ENCODE data around the gene CNBD2.
"Not testable (repeated sequence)": the region's sequence is repeated elsewhere in the genome, so short reads cannot be mapped to it uniquely, and the experiment has no call there.

Gene CNBD2

GRCh38 chr20:35991142-35991771, 22.9 kb downstream of the CNBD2 start:
- TF ChIP-seq, protein P1, sequence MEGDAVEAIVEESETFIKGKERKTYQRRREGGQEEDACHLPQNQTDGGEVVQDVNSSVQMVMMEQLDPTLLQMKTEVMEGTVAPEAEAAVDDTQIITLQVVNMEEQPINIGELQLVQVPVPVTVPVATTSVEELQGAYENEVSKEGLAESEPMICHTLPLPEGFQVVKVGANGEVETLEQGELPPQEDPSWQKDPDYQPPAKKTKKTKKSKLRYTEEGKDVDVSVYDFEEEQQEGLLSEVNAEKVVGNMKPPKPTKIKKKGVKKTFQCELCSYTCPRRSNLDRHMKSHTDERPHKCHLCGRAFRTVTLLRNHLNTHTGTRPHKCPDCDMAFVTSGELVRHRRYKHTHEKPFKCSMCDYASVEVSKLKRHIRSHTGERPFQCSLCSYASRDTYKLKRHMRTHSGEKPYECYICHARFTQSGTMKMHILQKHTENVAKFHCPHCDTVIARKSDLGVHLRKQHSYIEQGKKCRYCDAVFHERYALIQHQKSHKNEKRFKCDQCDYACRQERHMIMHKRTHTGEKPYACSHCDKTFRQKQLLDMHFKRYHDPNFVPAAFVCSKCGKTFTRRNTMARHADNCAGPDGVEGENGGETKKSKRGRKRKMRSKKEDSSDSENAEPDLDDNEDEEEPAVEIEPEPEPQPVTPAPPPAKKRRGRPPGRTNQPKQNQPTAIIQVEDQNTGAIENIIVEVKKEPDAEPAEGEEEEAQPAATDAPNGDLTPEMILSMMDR (IDR thresholded peaks at IDR 0.05): peak; percentile 75
- TF ChIP-seq ZFX (IDR thresholded peaks at IDR 0.05; ENCODE audit: borderline replicate concordance): no peak
- H3K27ac ChIP-seq: no peak overlapping the region

DNA sequence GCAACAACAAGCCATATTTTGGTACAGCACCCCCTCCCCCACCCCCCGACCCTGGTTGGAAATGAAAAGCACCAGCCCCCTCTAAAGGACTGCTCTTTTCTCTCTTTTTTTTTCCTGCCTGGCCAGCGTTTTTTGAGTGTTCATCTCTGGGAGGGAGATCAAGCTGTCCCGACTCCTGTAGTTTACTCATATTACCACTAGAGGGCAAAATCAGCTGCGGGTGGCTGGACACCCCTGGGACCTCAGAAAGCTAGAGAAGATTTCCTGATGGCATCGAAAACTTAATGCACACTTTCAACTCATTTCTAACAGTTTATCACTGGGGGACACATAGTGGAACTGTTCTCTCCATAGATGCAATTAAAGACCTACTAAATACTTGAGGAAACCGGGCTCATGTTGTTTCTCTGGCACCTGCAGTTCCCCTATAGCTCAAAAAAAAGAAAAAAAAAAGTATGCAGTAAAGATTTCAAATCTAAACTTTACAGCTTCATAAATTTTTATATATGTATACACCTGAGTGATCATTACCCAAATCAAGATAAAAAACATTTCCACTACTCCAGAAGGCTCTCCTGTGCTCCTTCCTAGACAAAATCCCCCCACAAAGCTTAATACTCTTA, 24.4 kb downstream of the CNBD2 start:
- TF ChIP-seq ZFX (IDR thresholded peaks at IDR 0.05; ENCODE audit: borderline replicate concordance): no peak
- TF ChIP-seq, protein P1 (IDR thresholded peaks at IDR 0.05): peak; percentile 94
- H3K27ac ChIP-seq: no peak overlapping the region

- no peak overlapping the region for H3K27ac ChIP-seq
- TF ChIP-seq ZFX (IDR thresholded peaks at IDR 0.05; ENCODE audit: borderline replicate concordance): no peak
- TF ChIP-seq, protein P1 (IDR thresholded peaks at IDR 0.05): peak; percentile 95
These were observed 26.6 kb downstream of the CNBD2 start for GRCh38 chr20:35994994-35995453.

GRCh38 chr20:35996492-35996891, 28.1 kb downstream of the CNBD2 start:
- H3K27ac ChIP-seq: not testable (repeated sequence)

DNA sequence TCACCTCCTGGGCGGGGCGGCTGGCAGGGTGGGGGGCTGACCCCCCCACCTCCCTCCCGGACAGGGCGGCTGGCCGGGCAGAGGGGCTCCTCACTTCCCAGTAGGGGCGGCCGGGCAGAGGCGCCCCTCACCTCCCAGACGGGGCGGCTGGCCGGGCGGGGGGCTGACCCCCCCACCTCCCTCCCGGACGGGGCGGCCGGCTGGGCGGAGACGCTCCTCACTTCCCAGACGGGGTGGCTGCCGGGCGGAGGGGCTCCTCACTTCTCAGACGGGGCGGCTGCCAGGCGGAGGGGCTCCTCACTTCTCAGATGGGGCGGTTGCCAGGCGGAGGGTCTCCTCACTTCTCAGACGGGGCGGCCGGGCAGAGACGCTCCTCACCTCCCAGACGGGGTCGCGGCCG, 32.9 kb downstream of the CNBD2 start:
- not testable (repeated sequence) for H3K27ac ChIP-seq

DNA sequence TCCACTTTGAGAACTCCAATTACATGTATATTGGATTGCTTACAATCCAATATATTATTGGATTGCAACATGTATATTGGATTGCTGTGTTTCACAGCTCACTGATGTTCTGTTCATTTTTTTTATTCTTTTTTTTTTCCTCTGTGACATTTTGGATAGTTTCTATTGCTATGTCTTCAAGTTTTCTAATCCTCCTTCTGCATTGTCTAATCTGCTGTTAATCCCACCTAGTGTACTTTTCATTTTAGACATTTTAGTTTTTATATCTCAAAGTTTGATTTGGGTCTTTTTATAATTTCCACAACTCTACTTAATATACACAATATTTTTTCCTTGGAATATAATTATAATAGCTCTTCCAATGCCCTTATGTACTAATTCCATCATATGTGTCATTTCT, 34.5 kb downstream of the CNBD2 start:
- TF ChIP-seq ZFX (IDR thresholded peaks at IDR 0.05; ENCODE audit: borderline replicate concordance): no peak
- TF ChIP-seq, protein P1 (IDR thresholded peaks at IDR 0.05): no peak
- no peak overlapping the region for H3K27ac ChIP-seq

- no peak overlapping the region for H3K27ac ChIP-seq
- TF ChIP-seq, protein P1 (IDR thresholded peaks at IDR 0.05): no peak
- no peak for TF ChIP-seq ZFX (IDR thresholded peaks at IDR 0.05; ENCODE audit: borderline replicate concordance)
These were observed 35.7 kb downstream of the CNBD2 start for GRCh38 chr20:36004045-36004444.

GRCh38 chr20:36008461-36009035, 40.2 kb downstream of the CNBD2 start:
- H3K27ac ChIP-seq: no peak overlapping the region
- TF ChIP-seq, protein P1 (IDR thresholded peaks at IDR 0.05): no peak
- no peak for TF ChIP-seq ZFX (IDR thresholded peaks at IDR 0.05; ENCODE audit: borderline replicate concordance)
